ENCODE data around the gene C3orf80. TPM values are rescaled to one million over a fixed set of nuclear protein-coding genes. Genes with fewer than 3 reads are reported as not detected.

C3orf80 gene
- total RNA-seq, 1 experiment from 2014 or later = 0.33 TPM

DNA sequence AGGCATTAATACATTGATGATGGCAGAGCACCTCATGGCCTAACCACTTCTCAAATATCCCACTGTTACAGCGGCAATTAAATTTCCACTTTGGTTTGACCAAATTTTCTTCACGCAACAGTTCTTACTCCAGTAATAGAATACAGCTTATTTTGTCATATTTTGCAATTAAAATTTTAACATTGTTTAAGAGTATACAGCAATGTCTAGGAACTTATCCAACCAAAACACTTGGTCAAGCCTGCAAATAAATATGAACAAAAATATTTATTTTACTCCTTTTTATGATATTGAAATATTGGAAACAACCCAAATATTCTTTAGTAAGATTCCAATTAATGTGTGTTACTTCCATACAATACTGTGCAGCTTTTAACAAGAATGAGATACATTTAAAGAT is 45.3 kb upstream of the C3orf80 start:
- Histone ChIP-seq H3K79me2 (ENCODE audit: low read length) (no peaks in the 10 kb centered on the region), H2AFZ (ENCODE audit: low read length) (no peak overlapping the region), H4K20me1 (ENCODE audit: low read length) (no peaks in the 10 kb centered on the region), H3K4me1 (ENCODE audit: insufficient read depth, low read length) (no peaks in the 10 kb centered on the region), H3K9me3 (ENCODE audit: low read length) (no peaks in the 10 kb centered on the region), H3K4me2 (ENCODE audit: low read length) (peak overlapping the region; percentile 49), H3K36me3 (ENCODE audit: low read depth, low read length) (no peaks in the 10 kb centered on the region), H3K9ac (ENCODE audit: low read length) (no peak overlapping the region), H3K27me3 (ENCODE audit: low read length) (no peaks in the 10 kb centered on the region), H3K4me3 (ENCODE audit: low read length) (no peak overlapping the region; the same call in 1 of the 2 replicates), H3K27ac (ENCODE audit: low read length) (no peak overlapping the region), H3F3A (ENCODE audit: low read length, unreplicated experiment) (no peaks in the 10 kb centered on the region), H3K9me2 (replicated peaks; ENCODE audit: low read length) (no peaks in the 10 kb centered on the region)
- intact Hi-C loops (cut with micrococcal nuclease) = no loop called here
- ChIA-PET POLR2A (ENCODE audit: unreplicated experiment) (no interaction called here), CTCF (no interaction called here)
- DNase-seq = no peak
- TF ChIP-seq EZH2phosphoT487 (IDR thresholded peaks at IDR 0.05; ENCODE audit: borderline replicate concordance, low read length) (no peak), EZH2 (IDR thresholded peaks at IDR 0.05; ENCODE audit: low read length, unreplicated experiment) (no peak)
- TF ChIP-seq, protein P1, sequence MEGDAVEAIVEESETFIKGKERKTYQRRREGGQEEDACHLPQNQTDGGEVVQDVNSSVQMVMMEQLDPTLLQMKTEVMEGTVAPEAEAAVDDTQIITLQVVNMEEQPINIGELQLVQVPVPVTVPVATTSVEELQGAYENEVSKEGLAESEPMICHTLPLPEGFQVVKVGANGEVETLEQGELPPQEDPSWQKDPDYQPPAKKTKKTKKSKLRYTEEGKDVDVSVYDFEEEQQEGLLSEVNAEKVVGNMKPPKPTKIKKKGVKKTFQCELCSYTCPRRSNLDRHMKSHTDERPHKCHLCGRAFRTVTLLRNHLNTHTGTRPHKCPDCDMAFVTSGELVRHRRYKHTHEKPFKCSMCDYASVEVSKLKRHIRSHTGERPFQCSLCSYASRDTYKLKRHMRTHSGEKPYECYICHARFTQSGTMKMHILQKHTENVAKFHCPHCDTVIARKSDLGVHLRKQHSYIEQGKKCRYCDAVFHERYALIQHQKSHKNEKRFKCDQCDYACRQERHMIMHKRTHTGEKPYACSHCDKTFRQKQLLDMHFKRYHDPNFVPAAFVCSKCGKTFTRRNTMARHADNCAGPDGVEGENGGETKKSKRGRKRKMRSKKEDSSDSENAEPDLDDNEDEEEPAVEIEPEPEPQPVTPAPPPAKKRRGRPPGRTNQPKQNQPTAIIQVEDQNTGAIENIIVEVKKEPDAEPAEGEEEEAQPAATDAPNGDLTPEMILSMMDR (conservative IDR thresholded peaks at IDR 0.05; ENCODE audit: low read depth, low read length) = no peak
- peak; percentile 51 for ATAC-seq
- no TSS peak for BruUV-seq (replicated peaks)

DNA sequence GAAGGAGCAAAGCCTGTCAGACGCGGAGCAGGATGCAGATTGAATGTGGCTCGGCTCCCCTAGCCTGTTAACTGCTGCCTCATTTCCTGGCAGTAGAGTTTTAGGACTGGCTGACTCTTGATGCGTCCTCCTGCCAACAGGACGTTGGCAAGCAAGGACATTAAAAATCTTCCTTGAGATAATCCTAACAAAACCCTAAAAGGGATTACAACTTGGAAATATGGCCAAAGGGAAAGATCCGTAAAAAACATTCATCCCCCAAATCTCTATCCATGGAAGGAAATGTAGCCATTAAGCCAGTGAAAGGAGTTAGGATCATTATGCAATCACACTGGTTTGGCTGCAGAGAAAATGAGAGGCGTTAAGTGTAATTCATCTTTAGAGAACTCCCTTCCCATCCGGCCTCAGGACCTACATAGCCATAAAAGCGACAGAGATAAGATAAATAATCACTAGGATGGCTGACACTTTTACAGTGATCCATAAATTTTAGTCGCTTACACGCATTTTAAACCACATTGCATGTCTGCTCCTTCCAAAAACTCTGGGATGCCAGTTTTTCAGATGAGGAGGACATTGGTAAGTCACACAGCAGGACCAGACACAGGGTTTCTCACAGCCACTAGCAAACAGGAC is 44.5 kb upstream of the C3orf80 start:
- CTCF ChIA-PET = no interaction called here
- H3F3A ChIP-seq (ENCODE audit: low read length, unreplicated experiment) = no peaks in the 10 kb centered on the region
- no peaks in the 10 kb centered on the region for H3K9me2 ChIP-seq (replicated peaks; ENCODE audit: low read length)
- H4K20me1 ChIP-seq (ENCODE audit: low read length) = no peaks in the 10 kb centered on the region
- TF ChIP-seq EZH2 (IDR thresholded peaks at IDR 0.05; ENCODE audit: low read length, unreplicated experiment) = no peak
- TF ChIP-seq, protein P1 (conservative IDR thresholded peaks at IDR 0.05; ENCODE audit: low read depth, low read length) = no peak
- TF ChIP-seq EZH2phosphoT487 (IDR thresholded peaks at IDR 0.05; ENCODE audit: borderline replicate concordance, low read length) = no peak
- H3K4me1 ChIP-seq (ENCODE audit: insufficient read depth, low read length) = no peaks in the 10 kb centered on the region
- no peaks in the 10 kb centered on the region for H3K36me3 ChIP-seq (ENCODE audit: low read depth, low read length)
- H3K4me3 ChIP-seq (ENCODE audit: low read length) = peak overlapping the region; percentile 17; the same call in 1 of the 2 replicates
- no peaks in the 10 kb centered on the region for H3K79me2 ChIP-seq (ENCODE audit: low read length)
- ATAC-seq (peak; percentile 99), DNase-seq (peak; percentile 46)
- BruUV-seq (replicated peaks) = no TSS peak
- no peaks in the 10 kb centered on the region for H3K9me3 ChIP-seq (ENCODE audit: low read length)
- intact Hi-C loops (cut with micrococcal nuclease) = no loop called here
- H3K27me3 ChIP-seq (ENCODE audit: low read length) = no peaks in the 10 kb centered on the region
- no peak overlapping the region for H3K27ac ChIP-seq (ENCODE audit: low read length)
- peak overlapping the region; percentile 51; the same call in 1 of the 2 replicates for H2AFZ ChIP-seq (ENCODE audit: low read length)
- H3K9ac ChIP-seq (ENCODE audit: low read length) = no peak overlapping the region
- POLR2A ChIA-PET (ENCODE audit: unreplicated experiment) = no interaction called here
- H3K4me2 ChIP-seq (ENCODE audit: low read length) = peak overlapping the region; percentile 49

DNA sequence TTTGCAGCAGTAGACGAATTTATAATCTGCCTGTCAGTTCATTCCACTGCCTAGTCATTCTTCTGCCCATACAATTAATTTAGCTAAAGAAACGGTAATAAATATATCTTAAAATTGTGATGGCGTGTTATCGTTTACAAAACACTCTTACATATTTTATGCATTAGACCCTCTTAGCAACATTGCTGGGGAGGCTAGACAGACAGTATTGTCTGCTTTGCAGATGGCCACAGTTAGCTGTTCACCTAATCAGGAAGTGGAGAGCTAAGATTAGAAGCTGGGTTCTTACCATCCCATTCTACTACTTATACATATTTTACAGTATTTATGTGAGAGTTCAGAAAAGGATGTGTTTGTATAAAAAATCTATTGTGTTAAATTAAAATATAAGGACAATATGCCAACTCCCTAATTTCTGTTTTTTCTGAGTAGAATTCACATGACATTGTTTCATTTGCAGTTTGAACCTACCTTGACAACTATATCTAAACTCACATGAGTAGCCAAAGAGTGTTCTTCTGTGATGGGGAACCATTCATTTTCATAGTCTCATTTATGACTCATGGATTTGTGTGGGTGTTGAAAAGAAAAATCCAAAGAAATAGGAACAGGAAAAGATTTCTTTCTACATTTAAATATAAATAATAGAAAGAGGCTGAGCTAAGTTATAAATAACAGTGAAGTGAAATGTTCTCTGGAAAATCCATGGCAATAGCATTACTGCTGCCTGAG is 41.7 kb upstream of the C3orf80 start:
- Histone ChIP-seq H3K9me2 (replicated peaks; ENCODE audit: low read length) (no peaks in the 10 kb centered on the region), H3K4me2 (ENCODE audit: low read length) (no peak overlapping the region), H3K9ac (ENCODE audit: low read length) (no peak overlapping the region), H3K79me2 (ENCODE audit: low read length) (no peaks in the 10 kb centered on the region), H3K27ac (ENCODE audit: low read length) (no peak overlapping the region), H3K27me3 (ENCODE audit: low read length) (no peaks in the 10 kb centered on the region), H3K36me3 (ENCODE audit: low read depth, low read length) (no peaks in the 10 kb centered on the region), H3K4me3 (ENCODE audit: low read length) (no peak overlapping the region), H3K9me3 (ENCODE audit: low read length) (no peaks in the 10 kb centered on the region), H3F3A (ENCODE audit: low read length, unreplicated experiment) (no peaks in the 10 kb centered on the region), H4K20me1 (ENCODE audit: low read length) (no peaks in the 10 kb centered on the region), H3K4me1 (ENCODE audit: insufficient read depth, low read length) (no peaks in the 10 kb centered on the region), H2AFZ (ENCODE audit: low read length) (no peak overlapping the region)
- no peak for TF ChIP-seq EZH2 (IDR thresholded peaks at IDR 0.05; ENCODE audit: low read length, unreplicated experiment)
- no peak for TF ChIP-seq EZH2phosphoT487 (IDR thresholded peaks at IDR 0.05; ENCODE audit: borderline replicate concordance, low read length)
- TF ChIP-seq, protein P1 (conservative IDR thresholded peaks at IDR 0.05; ENCODE audit: low read depth, low read length) = no peak
- ATAC-seq (no peak), DNase-seq (no peak)
- ChIA-PET POLR2A (ENCODE audit: unreplicated experiment) (no interaction called here), CTCF (no interaction called here)
- no TSS peak for BruUV-seq (replicated peaks)
- intact Hi-C loops (cut with micrococcal nuclease) = no loop called here
